GM12891 (cell line): ENCODE data around the gene CAPN11.
"Not testable (repeated sequence)": the region's sequence is repeated elsewhere in the genome, so short reads cannot be mapped to it uniquely, and the experiment has no call there.

ENCODE experiments used
- DNase-seq: peaks from one replicate; pipeline ENCODE4 v3.0.0; 2011; ENCODE audit warnings: low spot score; ENCODE audit not compliant: insufficient read length
- FAIRE-seq: peaks from 2 replicates; lab custom pipeline; 2011; peaks lifted over from hg19 to GRCh38; lab: Jason Lieb, UNC
- PAX5 ChIP-seq: IDR thresholded peaks from 2 replicates; pipeline ENCODE4 v1.6.1; 2011; ENCODE audit warnings: low read length, moderate library complexity, mild to moderate bottlenecking; ENCODE audit not compliant: insufficient read depth, severe bottlenecking
- POLR2A ChIP-seq: IDR thresholded peaks from 2 replicates; pipeline ENCODE4 v1.6.1; 2011; ENCODE audit warnings: low read depth, low read length, control low read depth
- POLR2AphosphoS5 ChIP-seq: IDR thresholded peaks from 2 replicates; pipeline ENCODE4 v1.6.1; 2011; ENCODE audit warnings: low read depth, low read length, control low read depth
- POU2F2 ChIP-seq: IDR thresholded peaks from 2 replicates; pipeline ENCODE4 v1.6.1; 2011; ENCODE audit warnings: low read depth, mild to moderate bottlenecking, control low read depth, low read length, moderate library complexity
- SPI1 ChIP-seq: IDR thresholded peaks from 2 replicates; pipeline ENCODE4 v1.6.1; 2011; ENCODE audit warnings: low read depth, low read length, control low read depth
- TAF1 ChIP-seq: IDR thresholded peaks from 2 replicates; pipeline ENCODE4 v1.6.1; 2011; ENCODE audit warnings: low read depth, low read length, control low read depth

The CAPN11 gene

GRCh38 chr6:44226368-44227147 lies 67.9 kb downstream of the CAPN11 start:
- TF ChIP-seq POLR2AphosphoS5 (no peak), POU2F2 (no peak), TAF1 (no peak), SPI1 (no peak), PAX5 (no peak), POLR2A (no peak)
- FAIRE-seq (no peak), DNase-seq (no peak)

DNA sequence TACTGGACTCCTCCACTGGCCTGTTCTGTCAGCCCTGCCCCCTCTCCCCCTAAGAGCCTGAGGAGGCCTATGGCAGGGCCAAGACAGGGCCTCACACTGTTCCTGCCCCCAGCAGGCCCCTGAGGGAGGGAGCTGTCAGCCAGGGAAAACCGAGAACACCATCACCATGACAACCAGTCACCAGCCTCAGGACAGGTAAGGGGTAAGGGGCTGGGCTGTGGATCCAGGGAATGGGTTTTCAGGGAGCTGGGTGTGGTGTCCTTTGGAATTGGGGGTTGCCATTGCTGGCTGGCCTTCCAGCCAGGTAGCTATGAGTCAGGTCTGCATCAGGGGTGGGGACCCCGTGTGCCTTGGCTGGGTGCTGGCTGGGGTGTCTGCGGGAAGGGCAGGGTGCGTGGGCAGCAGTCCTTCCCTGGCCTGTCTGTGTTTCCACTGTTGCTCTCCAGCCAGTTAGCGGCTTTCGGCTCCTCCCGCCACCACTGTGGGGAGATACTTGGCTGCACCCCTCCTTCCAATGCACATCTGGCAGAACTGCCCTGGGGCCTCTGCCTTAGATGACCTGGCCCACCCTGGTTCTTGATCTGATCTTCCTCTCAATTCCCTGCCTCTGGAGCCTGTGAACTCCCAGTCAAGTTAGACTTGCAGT lies 68.7 kb downstream of the CAPN11 start:
- FAIRE-seq (no peak), DNase-seq (no peak)
- TF ChIP-seq POLR2A (no peak), POLR2AphosphoS5 (no peak), POU2F2 (no peak), SPI1 (no peak), PAX5 (no peak), TAF1 (no peak)

GRCh38 chr6:44228031-44228430 lies 69.4 kb downstream of the CAPN11 start:
- TF ChIP-seq PAX5 (no peak), POLR2AphosphoS5 (no peak), SPI1 (no peak), POLR2A (no peak), POU2F2 (no peak), TAF1 (no peak)
- FAIRE-seq (no peak), DNase-seq (no peak)

DNA sequence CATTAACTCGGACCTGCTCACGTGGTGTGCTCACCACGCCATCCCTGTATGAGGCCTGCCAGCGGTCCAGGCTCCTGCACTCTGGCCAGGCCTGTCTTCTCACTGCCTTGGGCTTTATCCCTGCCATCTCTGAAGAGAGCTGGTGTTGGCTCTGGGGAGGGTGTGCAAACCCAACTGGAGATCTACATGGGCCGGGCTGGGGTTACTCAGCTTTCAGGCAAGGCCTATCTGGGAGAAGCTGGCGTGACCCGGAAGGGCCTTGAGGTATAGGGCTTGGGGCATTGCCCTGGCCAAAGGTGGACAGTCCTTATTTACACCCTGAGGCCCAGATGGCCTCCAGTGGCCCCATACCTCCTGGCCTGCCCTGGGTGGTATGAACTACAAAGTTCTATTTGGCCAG lies 69.8 kb downstream of the CAPN11 start:
- FAIRE-seq (no peak), DNase-seq (no peak)
- TF ChIP-seq TAF1 (no peak), SPI1 (no peak), POU2F2 (no peak), PAX5 (no peak), POLR2A (no peak)

GRCh38 chr6:44228836-44229235 lies 70.2 kb downstream of the CAPN11 start:
- FAIRE-seq (no peak), DNase-seq (no peak)
- TF ChIP-seq PAX5 (no peak), SPI1 (no peak), POU2F2 (no peak), TAF1 (no peak), POLR2A (no peak), POLR2AphosphoS5 (no peak)

GRCh38 chr6:44229376-44230033 lies 70.9 kb downstream of the CAPN11 start:
- no peak for FAIRE-seq
- DNase-seq: no peak
- TF ChIP-seq TAF1 (no peak), POLR2A (no peak), PAX5 (no peak), SPI1 (no peak), POLR2AphosphoS5 (no peak), POU2F2 (no peak)

DNA sequence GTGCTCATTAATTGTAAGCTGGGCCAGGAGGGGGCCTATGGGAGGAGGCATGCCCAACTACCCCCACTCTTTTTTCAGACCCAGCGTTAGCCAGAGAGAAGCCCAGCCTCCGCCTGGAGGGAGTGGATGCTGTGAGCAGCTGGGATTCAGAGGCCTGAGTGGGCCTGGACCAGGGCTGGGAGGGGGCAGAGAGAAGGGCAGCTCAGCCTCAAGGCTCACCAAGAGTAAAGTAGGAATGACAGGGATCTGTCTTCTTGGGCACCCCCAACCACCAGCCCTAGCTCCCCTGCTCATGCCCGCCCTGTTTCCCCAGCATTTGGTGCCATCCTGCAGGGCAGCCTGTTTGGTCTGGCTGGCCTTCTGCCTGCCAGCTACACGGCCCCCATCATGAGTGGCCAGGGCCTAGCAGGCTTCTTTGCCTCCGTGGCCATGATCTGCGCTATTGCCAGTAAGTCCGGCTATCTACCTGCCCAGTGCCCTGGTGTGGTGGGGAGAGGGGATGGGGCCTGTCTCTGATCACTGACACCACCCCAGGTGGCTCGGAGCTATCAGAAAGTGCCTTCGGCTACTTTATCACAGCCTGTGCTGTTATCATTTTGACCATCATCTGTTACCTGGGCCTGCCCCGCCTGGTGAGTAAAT lies 71.5 kb downstream of the CAPN11 start:
- no peak for FAIRE-seq
- TF ChIP-seq TAF1 (no peak), SPI1 (no peak), POLR2AphosphoS5 (no peak), POU2F2 (no peak), PAX5 (no peak), POLR2A (no peak)
- DNase-seq: no peak

DNA sequence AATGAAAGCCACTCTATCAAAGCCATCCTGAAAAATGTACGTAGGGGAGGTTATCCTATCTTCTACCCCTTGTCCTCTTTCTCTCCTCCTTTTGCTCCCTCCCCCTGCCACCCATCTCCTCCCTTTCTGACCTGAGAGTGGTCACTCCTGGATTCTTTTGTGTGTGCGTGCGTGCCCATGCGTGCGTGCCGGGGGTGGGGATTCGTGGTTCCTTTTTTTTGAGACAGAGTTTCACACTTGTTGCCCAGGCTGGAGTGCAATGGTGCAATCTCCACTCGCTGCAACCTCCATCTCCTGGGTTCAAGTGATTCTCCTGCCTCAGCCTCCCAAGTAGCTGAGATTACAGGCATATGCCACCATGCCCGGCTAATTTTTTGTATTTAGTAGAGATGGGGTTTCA lies 72.8 kb downstream of the CAPN11 start:
- DNase-seq, FAIRE-seq: not testable (repeated sequence)
